GM12878 (cell line): ENCODE measurements around the gene NDUFB11. TPM values are rescaled to one million over a fixed set of nuclear protein-coding genes. Genes with fewer than 3 reads are reported as not detected.

Source experiments
- ATAC-seq: fragments of 200-7000 bp; cut with Tn5 transposase; 3 replicates; pipeline ENCODE4 v1.9.1; 2020; ENCODE audit warnings: mild to moderate bottlenecking, moderate library complexity
- BruUV-seq: library from RNA; stranded (reverse); fragments of 400-500 nt; replicated peaks from 2 replicates; lab custom pipeline; 2021; lab: Mats Ljungman, UMichigan
- CTCF ChIA-PET: fragments of 300-600 bp; sonication (Branson Sonifier 250); formaldehyde crosslinking; extraction: SDS; loops from one replicate; lab custom pipeline; 2021; ENCODE audit warnings: inconsistent platforms; lab: Yijun Ruan, JAX
- POLR2A ChIA-PET: fragments of 350-600 bp; formaldehyde crosslinking; extraction: SDS; loops from one replicate; lab custom pipeline; 2021; ENCODE audit warnings: inconsistent platforms; lab: Charles Lee
- RAD21 ChIA-PET: fragments of 300-600 bp; sonication (Branson Sonifier 250); formaldehyde crosslinking; loops from one replicate; lab custom pipeline; 2023; ENCODE audit warnings: antibody characterized with exemption; ENCODE audit not compliant: unreplicated experiment; lab: Charles Lee
- SMC1A ChIA-PET: fragments of 300-600 bp; sonication (Branson Sonifier 250); formaldehyde crosslinking; loops from one replicate; lab custom pipeline; 2023; ENCODE audit not compliant: unreplicated experiment, uncharacterized antibody; lab: Charles Lee
- DNase-seq: peaks from one replicate; pipeline ENCODE4 v3.0.0-alpha.2; 2011; ENCODE audit warnings: low read depth, low spot score
- FAIRE-seq: peaks from 3 replicates; lab custom pipeline; 2011; peaks lifted over from hg19 to GRCh38; lab: Jason Lieb, UNC
- H2AFZ ChIP-seq: 2 replicates; pipeline ENCODE4 v1.6.0; 2011; ENCODE audit warnings: low read depth, low read length, control low read depth; ENCODE audit not compliant: control insufficient read depth
- H3K27ac ChIP-seq: 2 replicates; pipeline ENCODE4 v1.5.1; 2011; ENCODE audit warnings: control low read depth; ENCODE audit not compliant: control insufficient read depth, insufficient read depth
- H3K27me3 ChIP-seq, 2 experiments: replicated peaks in 1 of 2; 2 replicates each; pipeline versions ENCODE4 v1.6.0 to v1.6.1; 2011; ENCODE audit warnings: low read length in 1 of 2; ENCODE audit not compliant: control insufficient read depth in 2 of 2, insufficient read depth in 2 of 2
- H3K36me3 ChIP-seq, 2 experiments: 2 replicates each; pipeline ENCODE4 v1.5.1; 2011; ENCODE audit warnings: low read length in 1 of 2; ENCODE audit not compliant: control insufficient read depth in 2 of 2, insufficient read depth in 2 of 2
- H3K4me1 ChIP-seq: 2 replicates; pipeline ENCODE4 v1.6.1; 2011; ENCODE audit warnings: mild to moderate bottlenecking, low read length, moderate library complexity, mixed read lengths; ENCODE audit not compliant: control insufficient read depth, insufficient read depth
- H3K4me2 ChIP-seq: 2 replicates; pipeline ENCODE4 v1.6.0; 2011; ENCODE audit warnings: control low read depth; ENCODE audit not compliant: control insufficient read depth, insufficient read depth
- H3K4me3 ChIP-seq: fragments of 200-600 bp; sonication (generic); 2 replicates; pipeline ENCODE4 v1.5.1; 2016
- H3K79me2 ChIP-seq: 2 replicates; pipeline ENCODE4 v1.6.0; 2011; ENCODE audit warnings: low read length; ENCODE audit not compliant: control insufficient read depth, insufficient read depth
- H3K9ac ChIP-seq: 2 replicates; pipeline ENCODE4 v1.8.0; 2011; ENCODE audit warnings: low read length, control low read depth, mixed read lengths; ENCODE audit not compliant: control insufficient read depth, insufficient read depth
- H3K9me3 ChIP-seq: replicated peaks from 3 replicates; pipeline ENCODE4 v1.5.1; 2011; ENCODE audit warnings: mild to moderate bottlenecking, low read length; ENCODE audit not compliant: control insufficient read depth, insufficient read depth
- H4K20me1 ChIP-seq: 2 replicates; pipeline ENCODE4 v1.6.0; 2011; ENCODE audit not compliant: control insufficient read depth, insufficient read depth
- ATF7 ChIP-seq: fragments of 450-650 bp; IDR thresholded peaks from 2 replicates; pipeline ENCODE4 v1.6.1; 2016; ENCODE audit warnings: low read depth, mild to moderate bottlenecking
- ETV6 ChIP-seq, 2 experiments: fragments of 450-650 bp in 1 of 2; IDR thresholded peaks in 1 of 2; conservative IDR thresholded peaks in 1 of 2; 2 replicates each; pipeline ENCODE4 v1.6.1; 2014; ENCODE audit warnings: antibody characterized with exemption in 1 of 2, borderline replicate concordance in 1 of 2, low read depth in 1 of 2, mild to moderate bottlenecking in 1 of 2, moderate library complexity in 1 of 2
- KDM1A ChIP-seq: fragments of 200-600 bp; sonication (generic); IDR thresholded peaks from 2 replicates; pipeline ENCODE4 v1.6.1; 2016; ENCODE audit warnings: borderline replicate concordance
- NR2C1 ChIP-seq: fragments of 450-650 bp; IDR thresholded peaks from 2 replicates; pipeline ENCODE4 v1.6.1; 2017; ENCODE audit warnings: antibody characterized with exemption, mild to moderate bottlenecking, moderate library complexity
- RAD21 ChIP-seq: IDR thresholded peaks from 2 replicates; pipeline ENCODE4 v1.6.1; 2011; ENCODE audit warnings: mild to moderate bottlenecking, low read depth, low read length, moderate library complexity; ENCODE audit not compliant: insufficient read depth
- REST ChIP-seq: IDR thresholded peaks from 2 replicates; pipeline ENCODE4 v1.6.1; 2012; ENCODE audit warnings: mild to moderate bottlenecking, low read depth, low read length
- RUNX3 ChIP-seq: IDR thresholded peaks from 2 replicates; pipeline ENCODE4 v1.6.1; 2012; ENCODE audit warnings: low read length, inconsistent platforms
- TAF1 ChIP-seq: IDR thresholded peaks from 2 replicates; pipeline ENCODE4 v1.6.1; 2011; ENCODE audit warnings: mild to moderate bottlenecking, low read depth, low read length, borderline replicate concordance
- TCF3 ChIP-seq: IDR thresholded peaks from 2 replicates; pipeline ENCODE4 v1.6.1; 2012; ENCODE audit warnings: low read depth, mild to moderate bottlenecking, low read length, borderline replicate concordance; ENCODE audit not compliant: insufficient read depth
- ZSCAN29 ChIP-seq: fragments of 450-650 bp; IDR thresholded peaks from 2 replicates; pipeline ENCODE4 v1.6.1; 2017; ENCODE audit warnings: mild to moderate bottlenecking, moderate library complexity
- WGBS: methylation state at CpG from one replicate; pipeline ENCODE4 v1.1.6; 2016; ENCODE audit warnings: low lambda C conversion rate; ENCODE audit not compliant: insufficient replicate concordance, insufficient coverage; ENCODE audit errors: missing lambda C conversion rate; 5-methylcytosine and 5-hydroxymethylcytosine counted together
- in situ Hi-C: fragments of 300-500 bp; cut with MboI; formaldehyde crosslinking; loops from 9 replicates; pipeline ENCODE4 v1.14.3; 2018; ENCODE audit warnings: mixed read lengths
- intact Hi-C: fragments of 100-400 bp; cut with micrococcal nuclease; formaldehyde crosslinking; loops from one replicate; pipeline ENCODE4 v1.14.2; 2022; ENCODE audit not compliant: unreplicated experiment
- polyA plus RNA-seq, 11 experiments: library from polyadenylated mRNA; depleted of rRNA in 4 of 11; unstranded in 6 of 11; stranded (reverse) in 5 of 11; fragments of >200 nt; fragmentation: Nextera tagmentation in 4 of 11; fragmentation: Illumina TruSeq in 1 of 11; extraction: Ambion mirVana in 4 of 11; extraction: Trizol in 1 of 11; gene quantifications; 1 replicate in 1 of 11; 2 replicates in 10 of 11; pipeline versions ENCODE4 v1.2.1 to v1.2.3, GENCODE V29; 2011 to 2016; ENCODE audit warnings: inconsistent platforms in 2 of 11, missing spikeins in 2 of 11, low read depth in 1 of 11
- total RNA-seq, 4 experiments: library from RNA; depleted of rRNA in 3 of 4; stranded (reverse); fragments of >200 nt in 3 of 4; fragmentation: Illumina TruSeq in 1 of 4; extraction: Trizol in 1 of 4; gene quantifications; 2 replicates each; pipeline versions ENCODE4 v1.2.1 to v1.2.3, GENCODE V29; 2013 to 2021
- TF ChIP-seq, protein P1 (sequence below): fragments of 450-650 bp; IDR thresholded peaks from 2 replicates; pipeline ENCODE4 v1.6.1; 2017; ENCODE audit warnings: antibody characterized with exemption, mild to moderate bottlenecking, moderate library complexity

Gene NDUFB11
- total and polyA plus RNA-seq, 10 of the 15 experiments (the other 5 are each of a cell fraction or from before 2014, with no cell fraction given) = 16.1 to 202 (median 83.3) TPM

- no peak for ATAC-seq
Observed at GRCh38 chrX:47185241-47185640, 40.7 kb upstream of the NDUFB11 start.

More at GRCh38 chrX:47185241-47185640, 40.7 kb upstream of the NDUFB11 start:
- RAD21 ChIA-PET = no interaction called here
- 82% methylated on average over 17 of the region's 17 CpGs for WGBS
- Histone ChIP-seq H3K27ac (no peak overlapping the region), H3K4me1 (no peaks in the 10 kb centered on the region), H2AFZ (no peak overlapping the region), H3K36me3 (peaks cover 0 to 11% of the 10 kb centered on the region in 2 experiments; a peak in 3 of 4 replicates), H3K9me3 (no peaks in the 10 kb centered on the region), H4K20me1 (no peaks in the 10 kb centered on the region), H3K9ac (no peak overlapping the region), H3K4me3 (no peak overlapping the region), H3K27me3 (no peaks in the 10 kb centered on the region; a peak in 1 of 4 replicates), H3K79me2 (no peaks in the 10 kb centered on the region), H3K4me2 (no peak overlapping the region)
- POLR2A ChIA-PET = no interaction called here
- in situ Hi-C loops (loop anchor here (5.0 kb wide), 1 partner anchor 842 kb away; no protein-coding TSS in a partner anchor), intact Hi-C loops (no loop called here)
- CTCF ChIA-PET = no interaction called here
- no peak for DNase-seq
- no TSS peak for BruUV-seq
- SMC1A ChIA-PET = interaction anchor here (0.6 kb wide), 1 partner anchor 39 kb away, joined by 3 read pairs; no protein-coding TSS in a partner anchor
- no peak for FAIRE-seq
- TF ChIP-seq KDM1A (no peak), TCF3 (no peak), RAD21 (no peak), TAF1 (no peak), ATF7 (no peak), ETV6 (conservative IDR thresholded peaks at IDR 0.05 in 1 of 2, IDR thresholded peaks at IDR 0.05 in 1 of 2; ENCODE audit: borderline replicate concordance in 1 of 2, low read depth in 1 of 2) (no peak), RUNX3 (no peak), REST (no peak), NR2C1 (no peak), ZSCAN29 (no peak)
- TF ChIP-seq, protein P1, sequence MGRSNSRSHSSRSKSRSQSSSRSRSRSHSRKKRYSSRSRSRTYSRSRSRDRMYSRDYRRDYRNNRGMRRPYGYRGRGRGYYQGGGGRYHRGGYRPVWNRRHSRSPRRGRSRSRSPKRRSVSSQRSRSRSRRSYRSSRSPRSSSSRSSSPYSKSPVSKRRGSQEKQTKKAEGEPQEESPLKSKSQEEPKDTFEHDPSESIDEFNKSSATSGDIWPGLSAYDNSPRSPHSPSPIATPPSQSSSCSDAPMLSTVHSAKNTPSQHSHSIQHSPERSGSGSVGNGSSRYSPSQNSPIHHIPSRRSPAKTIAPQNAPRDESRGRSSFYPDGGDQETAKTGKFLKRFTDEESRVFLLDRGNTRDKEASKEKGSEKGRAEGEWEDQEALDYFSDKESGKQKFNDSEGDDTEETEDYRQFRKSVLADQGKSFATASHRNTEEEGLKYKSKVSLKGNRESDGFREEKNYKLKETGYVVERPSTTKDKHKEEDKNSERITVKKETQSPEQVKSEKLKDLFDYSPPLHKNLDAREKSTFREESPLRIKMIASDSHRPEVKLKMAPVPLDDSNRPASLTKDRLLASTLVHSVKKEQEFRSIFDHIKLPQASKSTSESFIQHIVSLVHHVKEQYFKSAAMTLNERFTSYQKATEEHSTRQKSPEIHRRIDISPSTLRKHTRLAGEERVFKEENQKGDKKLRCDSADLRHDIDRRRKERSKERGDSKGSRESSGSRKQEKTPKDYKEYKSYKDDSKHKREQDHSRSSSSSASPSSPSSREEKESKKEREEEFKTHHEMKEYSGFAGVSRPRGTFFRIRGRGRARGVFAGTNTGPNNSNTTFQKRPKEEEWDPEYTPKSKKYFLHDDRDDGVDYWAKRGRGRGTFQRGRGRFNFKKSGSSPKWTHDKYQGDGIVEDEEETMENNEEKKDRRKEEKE = no peak
